ENCODE results near the gene CCR8.
"Not testable (repeated sequence)": the region's sequence is repeated elsewhere in the genome, so short reads cannot be mapped to it uniquely, and the experiment has no call there.

Gene CCR8

GRCh38 chr3:39292961-39293360, 36.5 kb upstream of the CCR8 start:
- no peaks in the 10 kb centered on the region for H3K9me3 ChIP-seq (ENCODE audit: control insufficient read depth, insufficient read depth, low read length)
- H3K36me3 ChIP-seq (ENCODE audit: insufficient read depth, low read length), result no peaks in the 10 kb centered on the region
- H3K4me1 ChIP-seq (ENCODE audit: insufficient read depth, low read length), result peaks cover 3% of the 10 kb centered on the region; the same call in 1 of the 2 replicates
- no peak overlapping the region for H3K9ac ChIP-seq (ENCODE audit: low read depth, low read length)

GRCh38 chr3:39294446-39295183, 34.9 kb upstream of the CCR8 start:
- H3K9me3 ChIP-seq (ENCODE audit: control insufficient read depth, insufficient read depth, low read length), result no peaks in the 10 kb centered on the region
- H3K9ac ChIP-seq (ENCODE audit: low read depth, low read length), result no peak overlapping the region
- H3K36me3 ChIP-seq (ENCODE audit: insufficient read depth, low read length), result no peaks in the 10 kb centered on the region
- 0 out of 2 replicates have a peak, but pooled peaks cover 3% of the 10 kb centered on the region for H3K4me1 ChIP-seq (ENCODE audit: insufficient read depth, low read length)

- 0 out of 2 replicates have a peak, but pooled peaks cover under 1% of the 10 kb centered on the region for H3K4me1 ChIP-seq (ENCODE audit: insufficient read depth, low read length)
- no peaks in the 10 kb centered on the region for H3K9me3 ChIP-seq (ENCODE audit: control insufficient read depth, insufficient read depth, low read length)
- H3K9ac ChIP-seq (ENCODE audit: low read depth, low read length), result no peak overlapping the region
- H3K36me3 ChIP-seq (ENCODE audit: insufficient read depth, low read length), result no peaks in the 10 kb centered on the region
Measured at GRCh38 chr3:39295184-39295775, 34.2 kb upstream of the CCR8 start.

- Histone ChIP-seq H3K36me3 (ENCODE audit: insufficient read depth, low read length) (no peaks in the 10 kb centered on the region), H3K9me3 (ENCODE audit: control insufficient read depth, insufficient read depth, low read length) (no peaks in the 10 kb centered on the region), H3K4me1 (ENCODE audit: insufficient read depth, low read length) (no peaks in the 10 kb centered on the region), H3K9ac (ENCODE audit: low read depth, low read length) (no peak overlapping the region)
Measured at GRCh38 chr3:39296197-39297077, 33.1 kb upstream of the CCR8 start.

- no peak overlapping the region for H3K9ac ChIP-seq (ENCODE audit: low read depth, low read length)
- no peaks in the 10 kb centered on the region for H3K4me1 ChIP-seq (ENCODE audit: insufficient read depth, low read length)
- H3K36me3 ChIP-seq (ENCODE audit: insufficient read depth, low read length), result no peaks in the 10 kb centered on the region
- peaks cover 3% of the 10 kb centered on the region; the same call in 1 of the 2 replicates for H3K9me3 ChIP-seq (ENCODE audit: control insufficient read depth, insufficient read depth, low read length)
Measured at GRCh38 chr3:39299279-39299678, 30.2 kb upstream of the CCR8 start.

- H3K9me3 ChIP-seq (ENCODE audit: control insufficient read depth, insufficient read depth, low read length), result peaks cover 3% of the 10 kb centered on the region; the same call in 1 of the 2 replicates
Measured at GRCh38 chr3:39302178-39302577, 27.3 kb upstream of the CCR8 start.

GRCh38 chr3:39313289-39313688, 16.2 kb upstream of the CCR8 start:
- peaks cover 7% of the 10 kb centered on the region; the same call in 1 of the 2 replicates for H3K9me3 ChIP-seq (ENCODE audit: control insufficient read depth, insufficient read depth, low read length)
- no peaks in the 10 kb centered on the region for H3K36me3 ChIP-seq (ENCODE audit: insufficient read depth, low read length)
- H3K4me1 ChIP-seq (ENCODE audit: insufficient read depth, low read length), result no peaks in the 10 kb centered on the region
- H3K9ac ChIP-seq (ENCODE audit: low read depth, low read length), result no peak overlapping the region

More at GRCh38 chr3:39302178-39302577, 27.3 kb upstream of the CCR8 start:
- Histone ChIP-seq H3K4me1 (ENCODE audit: insufficient read depth, low read length) (no peaks in the 10 kb centered on the region), H3K9ac (ENCODE audit: low read depth, low read length) (no peak overlapping the region), H3K36me3 (ENCODE audit: insufficient read depth, low read length) (no peaks in the 10 kb centered on the region)

GRCh38 chr3:39315420-39315819, 14.1 kb upstream of the CCR8 start:
- Histone ChIP-seq H3K9me3 (ENCODE audit: control insufficient read depth, insufficient read depth, low read length) (peaks cover 7% of the 10 kb centered on the region; the same call in 1 of the 2 replicates), H3K36me3 (ENCODE audit: insufficient read depth, low read length) (no peaks in the 10 kb centered on the region), H3K9ac (ENCODE audit: low read depth, low read length) (no peak overlapping the region), H3K4me1 (ENCODE audit: insufficient read depth, low read length) (no peaks in the 10 kb centered on the region)

- no peak overlapping the region for H3K9ac ChIP-seq (ENCODE audit: low read depth, low read length)
- no peaks in the 10 kb centered on the region; the same call in 1 of the 2 replicates for H3K4me1 ChIP-seq (ENCODE audit: insufficient read depth, low read length)
- no peaks in the 10 kb centered on the region for H3K36me3 ChIP-seq (ENCODE audit: insufficient read depth, low read length)
- H3K9me3 ChIP-seq (ENCODE audit: control insufficient read depth, insufficient read depth, low read length), result peaks cover 7% of the 10 kb centered on the region; the same call in 1 of the 2 replicates
Measured at GRCh38 chr3:39317571-39318169, 11.8 kb upstream of the CCR8 start.

- Histone ChIP-seq H3K4me1 (ENCODE audit: insufficient read depth, low read length) (peaks cover 5% of the 10 kb centered on the region), H3K9me3 (ENCODE audit: control insufficient read depth, insufficient read depth, low read length) (peaks cover 7% of the 10 kb centered on the region; the same call in 1 of the 2 replicates), H3K36me3 (ENCODE audit: insufficient read depth, low read length) (no peaks in the 10 kb centered on the region), H3K9ac (ENCODE audit: low read depth, low read length) (no peak overlapping the region)
Measured at GRCh38 chr3:39318301-39318700, 11.2 kb upstream of the CCR8 start.

- peaks cover 9% of the 10 kb centered on the region for H3K4me1 ChIP-seq (ENCODE audit: insufficient read depth, low read length)
Measured at GRCh38 chr3:39319249-39319648, 10.3 kb upstream of the CCR8 start.

GRCh38 chr3:39321574-39321983, 7.9 kb upstream of the CCR8 start:
- H3K4me1 ChIP-seq (ENCODE audit: insufficient read depth, low read length); H3K9me3 ChIP-seq (ENCODE audit: control insufficient read depth, insufficient read depth, low read length); H3K36me3 ChIP-seq (ENCODE audit: insufficient read depth, low read length); H3K9ac ChIP-seq (ENCODE audit: low read depth, low read length): not testable (repeated sequence)

More at GRCh38 chr3:39319249-39319648, 10.3 kb upstream of the CCR8 start:
- peaks cover 7% of the 10 kb centered on the region; the same call in 1 of the 2 replicates for H3K9me3 ChIP-seq (ENCODE audit: control insufficient read depth, insufficient read depth, low read length)
- no peak overlapping the region for H3K9ac ChIP-seq (ENCODE audit: low read depth, low read length)
- H3K36me3 ChIP-seq (ENCODE audit: insufficient read depth, low read length), result no peaks in the 10 kb centered on the region

GRCh38 chr3:39322209-39322715, 7.2 kb upstream of the CCR8 start:
- H3K9me3 ChIP-seq (ENCODE audit: control insufficient read depth, insufficient read depth, low read length); H3K4me1 ChIP-seq (ENCODE audit: insufficient read depth, low read length); H3K9ac ChIP-seq (ENCODE audit: low read depth, low read length); H3K36me3 ChIP-seq (ENCODE audit: insufficient read depth, low read length): not testable (repeated sequence)

GRCh38 chr3:39322936-39323335, 6.6 kb upstream of the CCR8 start:
- Histone ChIP-seq H3K4me1 (ENCODE audit: insufficient read depth, low read length) (peaks cover 9% of the 10 kb centered on the region), H3K36me3 (ENCODE audit: insufficient read depth, low read length) (no peaks in the 10 kb centered on the region), H3K9ac (ENCODE audit: low read depth, low read length) (no peak overlapping the region), H3K9me3 (ENCODE audit: control insufficient read depth, insufficient read depth, low read length) (no peaks in the 10 kb centered on the region)

All from ES-I3 (cell line).